Ammon's horn (tissue), 1 donor: ENCODE data around the gene CACNA1H.
A peak's percentile ranks its signal among the peaks of the same experiment; 100 is the strongest.

ENCODE experiments used
- DNase-seq: peaks from one replicate; pipeline ENCODE4 v3.0.0-alpha.2; 2016; ENCODE audit warnings: low spot score

CACNA1H gene

DNA sequence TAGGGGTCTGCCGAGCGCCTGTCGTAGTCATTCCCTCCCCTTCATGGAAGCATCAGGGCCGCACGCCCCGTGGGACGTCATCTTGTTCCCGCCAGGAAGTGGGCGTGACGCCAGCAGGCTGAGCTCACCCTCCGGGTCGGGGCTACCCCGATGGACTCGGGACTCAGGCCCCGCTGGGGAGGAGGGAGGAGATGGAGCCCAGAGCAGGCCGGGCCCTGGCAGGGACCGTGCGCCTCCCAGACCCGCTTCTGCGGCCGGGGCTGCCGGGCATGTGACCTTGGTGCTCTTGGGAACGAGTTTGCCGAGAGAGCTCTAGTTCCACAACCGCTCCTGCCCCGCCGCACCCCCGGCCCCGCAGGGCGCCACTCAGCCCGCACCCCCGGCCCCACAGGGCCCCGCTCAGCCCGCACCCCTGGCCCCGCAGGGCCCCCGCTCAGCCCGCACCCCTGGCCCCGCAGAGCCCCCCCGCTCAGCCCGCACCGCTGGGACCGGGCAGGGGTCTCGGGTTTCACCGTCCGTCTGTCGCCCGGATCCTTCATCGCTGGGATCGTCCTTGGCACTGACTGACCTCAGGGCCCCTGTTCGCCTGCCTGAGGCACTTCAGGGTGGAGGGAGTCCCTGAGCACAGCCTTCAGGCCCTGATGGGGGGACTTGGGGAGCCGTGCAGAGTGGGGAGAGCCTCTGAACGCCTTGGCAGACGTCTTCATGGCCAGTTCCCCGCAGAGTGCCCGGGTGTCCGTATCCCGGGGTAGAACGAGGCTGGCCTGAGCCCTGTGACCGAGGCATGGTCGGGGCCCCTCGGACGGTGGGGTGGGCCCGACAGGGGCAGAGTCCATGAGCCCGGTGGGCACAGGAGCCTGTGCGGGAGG is 5.8 kb downstream of the CACNA1H start:
- no peak for DNase-seq

DNA sequence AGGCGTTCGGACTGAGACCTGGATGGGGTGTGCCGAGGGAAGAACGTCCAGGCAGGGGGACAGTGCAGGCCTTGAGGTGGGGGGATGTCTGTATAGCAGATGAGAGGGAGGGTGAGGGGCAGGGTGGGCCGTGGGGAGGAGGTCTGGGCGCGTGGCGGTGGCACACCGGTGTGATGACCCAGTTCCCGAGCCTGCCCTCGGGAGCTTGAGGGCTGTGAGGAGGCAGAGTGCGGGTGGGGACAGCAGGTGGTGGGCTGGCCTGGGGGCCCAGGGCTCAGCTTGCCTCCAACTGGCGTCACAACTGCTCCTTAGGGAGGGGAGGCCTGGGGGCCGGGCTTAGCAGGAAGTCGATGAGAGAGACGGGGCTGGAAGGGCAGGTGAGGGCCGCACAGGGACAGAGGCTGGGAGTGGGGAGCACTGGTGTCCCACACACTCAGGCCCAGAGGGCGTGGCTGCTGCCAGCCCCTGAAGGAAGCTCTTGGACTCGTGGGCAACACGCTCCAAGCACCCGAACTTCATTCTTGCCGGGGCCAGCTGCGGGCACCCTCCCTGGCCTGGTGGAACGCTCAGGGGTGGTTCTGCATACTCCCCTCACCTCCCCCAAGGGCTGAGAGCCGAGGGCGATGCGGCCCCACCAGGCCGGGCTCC is 6.5 kb downstream of the CACNA1H start:
- no peak for DNase-seq

- peak; percentile 49 for DNase-seq
Observed at GRCh38 chr16:1159973-1160772, 7.3 kb downstream of the CACNA1H start.

GRCh38 chr16:1160773-1161348 is 8.0 kb downstream of the CACNA1H start:
- no peak for DNase-seq

GRCh38 chr16:1162701-1163566 is 10.0 kb downstream of the CACNA1H start:
- no peak for DNase-seq

GRCh38 chr16:1163567-1164055 is 10.7 kb downstream of the CACNA1H start:
- DNase-seq: peak; percentile 40

DNA sequence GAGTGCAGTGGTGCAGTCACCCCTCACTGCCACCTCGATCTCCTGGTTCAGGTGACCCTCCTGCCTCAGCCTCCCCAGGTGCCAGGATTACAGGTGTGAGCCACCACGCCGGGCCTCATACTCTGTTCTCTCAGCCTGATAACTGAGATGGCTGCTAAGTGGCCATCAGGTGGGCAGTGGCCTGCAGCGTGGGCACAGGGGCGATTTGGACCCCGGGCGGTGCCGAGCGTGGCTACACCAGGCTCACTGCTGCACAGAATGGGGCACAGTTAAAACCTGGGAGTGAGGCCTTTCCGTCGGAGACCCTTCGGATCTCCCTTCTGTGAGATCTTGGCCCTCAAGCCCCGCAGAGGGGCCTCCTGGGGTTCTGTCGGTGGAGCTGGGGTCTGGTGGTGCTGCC is 11.5 kb downstream of the CACNA1H start:
- DNase-seq: no peak

DNA sequence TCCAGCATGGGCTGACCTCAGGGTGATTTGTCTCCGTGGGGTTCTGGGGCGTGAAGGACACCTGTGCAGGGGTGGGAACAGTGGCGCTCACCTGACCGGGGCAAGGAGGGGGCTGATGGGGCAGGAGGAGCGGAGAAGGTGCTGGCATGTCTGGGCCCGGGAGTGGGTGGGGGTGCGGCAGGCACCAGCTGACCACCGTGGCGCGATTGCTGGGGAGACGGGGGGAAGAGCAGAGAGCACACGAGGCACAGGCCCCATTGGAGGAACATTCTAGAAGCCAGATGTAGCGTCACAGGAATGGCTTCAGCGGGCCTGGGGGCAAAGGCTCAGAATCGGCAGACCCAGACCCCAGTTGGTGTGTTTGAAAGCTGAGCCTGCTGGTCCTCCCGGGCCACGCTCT is 12.1 kb downstream of the CACNA1H start:
- no peak for DNase-seq

DNA sequence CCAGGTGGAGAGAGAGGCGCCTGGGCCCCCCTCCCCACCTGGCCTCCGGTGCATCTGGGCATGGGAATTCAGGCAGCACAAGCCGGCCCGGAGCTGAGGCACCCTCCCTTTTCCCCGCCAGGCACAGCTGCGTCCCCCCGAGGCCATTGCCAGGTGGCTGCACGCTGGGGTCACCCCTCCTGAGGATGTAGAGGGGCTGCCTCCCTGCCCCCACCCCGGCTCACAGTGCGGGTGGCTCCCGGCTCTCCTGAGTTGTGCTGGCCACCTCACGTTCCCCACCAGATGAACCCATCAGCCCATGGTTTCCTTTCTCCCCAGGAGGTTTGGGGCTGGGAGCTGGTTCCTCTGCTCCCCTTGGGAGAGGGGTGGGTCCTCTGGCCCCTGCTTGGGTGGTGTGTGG is 12.6 kb downstream of the CACNA1H start:
- DNase-seq: no peak

DNA sequence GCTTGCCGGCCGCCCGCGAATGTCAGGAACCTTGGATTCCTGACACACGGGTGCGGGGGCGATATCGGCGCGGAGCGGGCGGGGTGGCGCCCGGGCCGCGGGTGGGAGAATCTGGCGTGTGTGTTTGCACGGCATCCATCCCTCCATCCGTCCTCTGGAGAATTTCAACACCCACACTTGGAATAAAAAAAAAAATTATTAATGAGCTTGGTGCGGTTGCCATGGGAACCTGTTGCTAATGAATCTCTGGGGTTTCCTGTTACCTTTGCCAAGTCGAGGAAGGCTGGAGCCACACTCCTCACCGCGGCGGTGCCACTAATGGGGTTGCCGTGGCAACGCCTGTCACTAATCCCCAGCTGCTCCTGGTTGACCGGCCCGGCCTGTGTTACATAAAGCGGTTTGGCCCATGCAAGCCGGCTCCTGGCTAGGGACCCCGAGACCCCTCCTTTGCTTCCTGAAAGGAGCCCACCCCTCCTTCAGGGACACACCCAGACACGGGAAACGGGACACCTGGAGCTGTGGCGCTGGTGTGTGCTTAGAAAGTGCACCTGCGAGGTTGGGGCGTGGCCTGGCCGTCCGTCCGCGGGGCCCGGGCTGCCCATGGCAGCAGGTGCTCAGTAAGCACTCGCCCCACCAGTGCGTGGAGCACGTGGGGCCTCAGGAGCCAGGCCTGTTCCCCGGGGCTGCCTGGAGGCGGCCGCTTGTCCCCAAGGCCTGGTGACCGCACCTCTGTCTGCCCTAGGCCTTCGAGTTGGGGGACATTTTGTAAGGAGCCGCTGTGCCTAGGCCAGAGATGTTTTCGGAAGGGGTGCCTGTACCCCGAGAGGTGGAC is 14.6 kb downstream of the CACNA1H start:
- peak; percentile 87 for DNase-seq

DNA sequence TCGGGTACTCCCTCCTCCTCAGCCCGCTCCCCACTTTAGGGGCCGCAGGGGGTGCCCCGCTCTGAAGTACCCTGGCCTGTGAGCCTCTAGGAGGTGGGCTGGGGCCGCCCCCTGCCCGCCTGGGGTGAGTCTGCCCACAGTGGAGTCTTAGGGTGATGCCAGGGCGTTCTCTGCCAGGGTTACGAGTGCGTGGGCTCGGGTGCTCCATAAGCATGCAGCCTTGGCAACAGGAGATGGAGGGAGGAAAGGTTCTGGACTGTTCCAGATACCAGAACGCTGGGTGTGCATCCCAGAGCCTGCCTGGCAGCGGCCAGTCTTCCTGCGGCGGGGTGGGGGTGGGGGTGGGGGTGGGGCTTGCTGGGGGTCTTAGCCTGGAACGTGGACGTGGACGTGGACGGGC is 15.9 kb downstream of the CACNA1H start:
- no peak for DNase-seq

GRCh38 chr16:1169285-1170075 is 16.6 kb downstream of the CACNA1H start:
- no peak for DNase-seq

DNA sequence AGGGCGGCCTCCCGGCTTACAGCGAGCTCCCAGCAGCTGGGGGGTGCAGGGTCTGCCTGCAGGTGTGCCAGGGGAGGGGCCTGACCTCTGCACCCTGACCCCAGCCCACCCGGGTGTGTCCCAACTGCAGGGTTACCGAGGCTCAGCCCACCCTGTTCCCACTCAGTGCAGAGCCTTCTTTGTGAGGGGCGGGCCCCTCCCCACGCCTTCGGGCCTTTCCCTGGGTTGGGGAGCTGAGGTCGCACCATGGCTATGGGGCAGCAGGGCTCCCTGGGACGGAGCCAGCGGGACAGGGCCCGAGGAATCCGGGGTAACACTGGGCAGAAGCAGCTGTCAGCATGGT is 17.1 kb downstream of the CACNA1H start:
- DNase-seq: no peak

DNA sequence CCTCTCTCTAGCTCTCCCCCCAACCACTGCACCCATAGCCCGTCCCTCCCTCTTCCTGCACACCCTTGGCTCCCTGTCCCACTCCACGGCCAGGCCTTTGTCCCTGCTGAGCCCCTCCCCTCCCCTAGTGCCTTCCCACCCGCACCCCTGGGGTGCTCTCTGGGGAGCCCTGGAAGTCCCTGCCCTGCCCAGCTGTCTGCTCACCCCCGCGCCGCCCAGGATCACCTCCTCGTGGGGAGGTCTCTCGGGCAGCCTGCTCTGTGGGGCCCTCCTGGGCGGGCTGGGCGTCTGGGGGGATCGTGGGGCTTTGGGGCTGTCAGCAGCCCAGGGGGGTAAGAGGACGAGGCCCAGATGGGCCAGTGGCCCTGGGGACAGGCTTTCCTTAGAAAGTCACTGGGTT is 18.1 kb downstream of the CACNA1H start:
- DNase-seq: no peak

- DNase-seq: no peak
Observed at GRCh38 chr16:1171854-1172428, 19.0 kb downstream of the CACNA1H start.

DNA sequence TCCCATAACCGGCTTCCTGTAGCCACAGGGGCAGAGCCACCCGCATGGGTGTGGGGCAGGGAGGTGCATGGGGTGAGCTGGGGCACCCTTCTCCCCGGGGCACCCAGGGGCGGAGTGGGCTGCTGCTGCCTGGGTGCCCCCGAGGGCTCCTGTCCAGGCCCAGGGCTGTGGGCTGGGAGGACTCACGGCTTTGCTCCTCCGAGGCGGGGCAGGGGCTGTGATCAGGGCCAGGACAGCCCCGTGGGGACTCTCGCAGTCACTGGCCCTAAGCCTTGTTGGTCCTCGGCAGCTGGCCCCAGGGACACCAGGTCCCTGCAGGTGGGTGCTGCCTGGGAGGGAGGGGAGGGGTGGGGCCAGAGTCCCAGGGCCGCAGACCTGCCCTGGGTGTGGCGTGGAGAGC is 19.7 kb downstream of the CACNA1H start:
- no peak for DNase-seq

DNA sequence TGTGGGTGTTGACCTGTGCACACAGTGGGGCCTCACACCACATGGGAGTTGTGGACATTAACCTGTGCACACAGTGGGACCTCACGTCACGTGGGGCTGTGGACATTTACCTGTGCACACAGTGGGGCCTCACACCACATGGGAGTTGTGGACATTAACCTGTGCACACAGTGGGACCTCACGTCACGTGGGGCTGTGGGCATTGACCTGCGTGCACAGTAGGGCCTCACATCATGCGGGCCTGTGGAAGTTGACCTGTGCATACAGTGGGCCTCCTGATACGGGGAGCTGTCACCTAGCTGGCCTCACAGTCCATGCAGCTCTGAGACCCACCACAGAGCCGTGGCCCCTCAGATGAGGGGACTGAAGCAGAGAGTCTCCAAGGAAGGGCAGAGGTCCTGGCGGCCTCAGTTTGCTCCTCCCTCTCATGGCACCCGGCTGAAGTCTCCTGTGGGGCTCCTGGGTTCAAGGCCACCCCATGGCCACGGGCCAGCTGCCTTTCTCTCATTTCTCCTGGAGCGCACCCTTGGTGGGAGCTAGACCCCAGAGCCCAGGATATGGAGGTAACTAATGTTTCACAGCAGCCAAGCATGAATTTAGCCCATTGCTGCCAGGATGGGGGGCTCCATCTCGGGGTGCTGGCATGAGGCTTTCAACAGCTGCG is 21.0 kb downstream of the CACNA1H start:
- DNase-seq: no peak

GRCh38 chr16:1174477-1175357 is 21.8 kb downstream of the CACNA1H start:
- no peak for DNase-seq
